PFSK-1 (cell line): Measurements from ENCODE around the gene IMPDH1.

Source experiments
- FOXP2 ChIP-seq: optimal IDR thresholded peaks from 2 replicates; pipeline ENCODE3; 2011; ENCODE audit warnings: borderline replicate concordance, control low read depth, inconsistent platforms; ENCODE audit not compliant: insufficient read depth; ENCODE audit errors: extremely low read length, extremely low read depth
- POLR2AphosphoS5 ChIP-seq: IDR thresholded peaks from 2 replicates; pipeline ENCODE4 v1.6.1; 2012; ENCODE audit warnings: low read depth, mild to moderate bottlenecking, control low read depth, low read length, moderate library complexity
- SIN3A ChIP-seq: IDR thresholded peaks from 2 replicates; pipeline ENCODE4 v1.6.1; 2012; ENCODE audit warnings: mild to moderate bottlenecking, low read length, moderate library complexity, borderline replicate concordance; ENCODE audit not compliant: insufficient read depth

GRCh38 chr7:128373606-128374005, 36.2 kb downstream of the IMPDH1 start:
- no peak for TF ChIP-seq FOXP2
- no peak for TF ChIP-seq SIN3A
- TF ChIP-seq POLR2AphosphoS5, result no peak
